Measurements from ENCODE around the gene UQCC3. TPM values are rescaled to one million over a fixed set of nuclear protein-coding genes. Genes with fewer than 3 reads are reported as not detected.

UQCC3 gene
- total and polyA plus RNA-seq, 9 of the 15 experiments (the other 6 are each of a cell fraction or from before 2014, with no cell fraction given) = 3.3 to 44.3 (median 8.0) TPM

DNA sequence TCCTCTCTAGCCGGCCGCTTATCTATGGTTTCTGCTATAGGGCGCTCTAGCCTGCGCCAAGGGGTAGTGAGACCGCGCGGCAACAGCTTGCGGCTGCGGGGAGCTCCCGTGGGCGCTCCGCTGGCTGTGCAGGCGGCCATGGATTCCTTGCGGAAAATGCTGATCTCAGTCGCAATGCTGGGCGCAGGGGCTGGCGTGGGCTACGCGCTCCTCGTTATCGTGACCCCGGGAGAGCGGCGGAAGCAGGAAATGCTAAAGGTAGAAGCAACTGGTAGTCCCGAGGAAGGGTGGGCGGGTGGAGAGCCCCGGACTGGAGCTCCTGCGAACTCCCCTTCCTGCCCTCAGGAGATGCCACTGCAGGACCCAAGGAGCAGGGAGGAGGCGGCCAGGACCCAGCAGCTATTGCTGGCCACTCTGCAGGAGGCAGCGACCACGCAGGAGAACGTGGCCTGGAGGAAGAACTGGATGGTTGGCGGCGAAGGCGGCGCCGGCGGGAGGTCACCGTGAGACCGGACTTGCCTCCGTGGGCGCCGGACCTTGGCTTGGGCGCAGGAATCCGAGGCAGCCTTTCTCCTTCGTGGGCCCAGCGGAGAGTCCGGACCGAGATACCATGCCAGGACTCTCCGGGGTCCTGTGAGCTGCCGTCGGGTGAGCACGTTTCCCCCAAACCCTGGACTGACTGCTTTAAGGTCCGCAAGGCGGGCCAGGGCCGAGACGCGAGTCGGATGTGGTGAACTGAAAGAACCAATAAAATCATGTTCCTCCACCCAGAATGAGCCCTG is at the start of gene UQCC3, which contains the start of gene LBHD1 (continued):
- TF ChIP-seq, protein P1, sequence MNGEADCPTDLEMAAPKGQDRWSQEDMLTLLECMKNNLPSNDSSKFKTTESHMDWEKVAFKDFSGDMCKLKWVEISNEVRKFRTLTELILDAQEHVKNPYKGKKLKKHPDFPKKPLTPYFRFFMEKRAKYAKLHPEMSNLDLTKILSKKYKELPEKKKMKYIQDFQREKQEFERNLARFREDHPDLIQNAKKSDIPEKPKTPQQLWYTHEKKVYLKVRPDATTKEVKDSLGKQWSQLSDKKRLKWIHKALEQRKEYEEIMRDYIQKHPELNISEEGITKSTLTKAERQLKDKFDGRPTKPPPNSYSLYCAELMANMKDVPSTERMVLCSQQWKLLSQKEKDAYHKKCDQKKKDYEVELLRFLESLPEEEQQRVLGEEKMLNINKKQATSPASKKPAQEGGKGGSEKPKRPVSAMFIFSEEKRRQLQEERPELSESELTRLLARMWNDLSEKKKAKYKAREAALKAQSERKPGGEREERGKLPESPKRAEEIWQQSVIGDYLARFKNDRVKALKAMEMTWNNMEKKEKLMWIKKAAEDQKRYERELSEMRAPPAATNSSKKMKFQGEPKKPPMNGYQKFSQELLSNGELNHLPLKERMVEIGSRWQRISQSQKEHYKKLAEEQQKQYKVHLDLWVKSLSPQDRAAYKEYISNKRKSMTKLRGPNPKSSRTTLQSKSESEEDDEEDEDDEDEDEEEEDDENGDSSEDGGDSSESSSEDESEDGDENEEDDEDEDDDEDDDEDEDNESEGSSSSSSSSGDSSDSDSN (IDR thresholded peaks at IDR 0.05; ENCODE audit: borderline replicate concordance in 1 of 2, low read depth in 2 of 2, low read length in 2 of 2) = no peak
- TF ChIP-seq PHF8 (IDR thresholded peaks at IDR 0.05; ENCODE audit: borderline replicate concordance, low read length) = peak; percentile 96
- peak; percentile 60; the same call in 1 of the 2 replicates for TF ChIP-seq BHLHE40 (IDR thresholded peaks at IDR 0.05; ENCODE audit: low read length)
- TF ChIP-seq, protein P2, sequence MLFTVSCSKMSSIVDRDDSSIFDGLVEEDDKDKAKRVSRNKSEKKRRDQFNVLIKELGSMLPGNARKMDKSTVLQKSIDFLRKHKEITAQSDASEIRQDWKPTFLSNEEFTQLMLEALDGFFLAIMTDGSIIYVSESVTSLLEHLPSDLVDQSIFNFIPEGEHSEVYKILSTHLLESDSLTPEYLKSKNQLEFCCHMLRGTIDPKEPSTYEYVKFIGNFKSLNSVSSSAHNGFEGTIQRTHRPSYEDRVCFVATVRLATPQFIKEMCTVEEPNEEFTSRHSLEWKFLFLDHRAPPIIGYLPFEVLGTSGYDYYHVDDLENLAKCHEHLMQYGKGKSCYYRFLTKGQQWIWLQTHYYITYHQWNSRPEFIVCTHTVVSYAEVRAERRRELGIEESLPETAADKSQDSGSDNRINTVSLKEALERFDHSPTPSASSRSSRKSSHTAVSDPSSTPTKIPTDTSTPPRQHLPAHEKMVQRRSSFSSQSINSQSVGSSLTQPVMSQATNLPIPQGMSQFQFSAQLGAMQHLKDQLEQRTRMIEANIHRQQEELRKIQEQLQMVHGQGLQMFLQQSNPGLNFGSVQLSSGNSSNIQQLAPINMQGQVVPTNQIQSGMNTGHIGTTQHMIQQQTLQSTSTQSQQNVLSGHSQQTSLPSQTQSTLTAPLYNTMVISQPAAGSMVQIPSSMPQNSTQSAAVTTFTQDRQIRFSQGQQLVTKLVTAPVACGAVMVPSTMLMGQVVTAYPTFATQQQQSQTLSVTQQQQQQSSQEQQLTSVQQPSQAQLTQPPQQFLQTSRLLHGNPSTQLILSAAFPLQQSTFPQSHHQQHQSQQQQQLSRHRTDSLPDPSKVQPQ (CRISPR knock-in tag; IDR thresholded peaks at IDR 0.05; ENCODE audit: borderline replicate concordance) = no peak
- no peak for TF ChIP-seq XRCC4 (IDR thresholded peaks at IDR 0.05; ENCODE audit: extremely low read depth, insufficient read depth, insufficient read length)
- TF ChIP-seq ZC3H11A (IDR thresholded peaks at IDR 0.05; ENCODE audit: low read depth, low read length) = no peak; the same call in 1 of the 2 replicates
- TF ChIP-seq SMAD4 (CRISPR knock-in tag; conservative IDR thresholded peaks at IDR 0.05) = peak; percentile 20; the same call in 1 of the 2 replicates
- no peak for TF ChIP-seq SPI1 (IDR thresholded peaks at IDR 0.05; ENCODE audit: borderline replicate concordance, low read depth, low read length)
- TF ChIP-seq ARNT (IDR thresholded peaks at IDR 0.05) = no peak
- TF ChIP-seq, protein P3, sequence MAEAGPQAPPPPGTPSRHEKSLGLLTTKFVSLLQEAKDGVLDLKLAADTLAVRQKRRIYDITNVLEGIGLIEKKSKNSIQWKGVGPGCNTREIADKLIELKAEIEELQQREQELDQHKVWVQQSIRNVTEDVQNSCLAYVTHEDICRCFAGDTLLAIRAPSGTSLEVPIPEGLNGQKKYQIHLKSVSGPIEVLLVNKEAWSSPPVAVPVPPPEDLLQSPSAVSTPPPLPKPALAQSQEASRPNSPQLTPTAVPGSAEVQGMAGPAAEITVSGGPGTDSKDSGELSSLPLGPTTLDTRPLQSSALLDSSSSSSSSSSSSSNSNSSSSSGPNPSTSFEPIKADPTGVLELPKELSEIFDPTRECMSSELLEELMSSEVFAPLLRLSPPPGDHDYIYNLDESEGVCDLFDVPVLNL (CRISPR knock-in tag; IDR thresholded peaks at IDR 0.05; ENCODE audit: low read depth) = peak; percentile 44; the same call in 1 of the 2 replicates
- no peak for TF ChIP-seq RFX1 (IDR thresholded peaks at IDR 0.05)
- TF ChIP-seq, protein P4, sequence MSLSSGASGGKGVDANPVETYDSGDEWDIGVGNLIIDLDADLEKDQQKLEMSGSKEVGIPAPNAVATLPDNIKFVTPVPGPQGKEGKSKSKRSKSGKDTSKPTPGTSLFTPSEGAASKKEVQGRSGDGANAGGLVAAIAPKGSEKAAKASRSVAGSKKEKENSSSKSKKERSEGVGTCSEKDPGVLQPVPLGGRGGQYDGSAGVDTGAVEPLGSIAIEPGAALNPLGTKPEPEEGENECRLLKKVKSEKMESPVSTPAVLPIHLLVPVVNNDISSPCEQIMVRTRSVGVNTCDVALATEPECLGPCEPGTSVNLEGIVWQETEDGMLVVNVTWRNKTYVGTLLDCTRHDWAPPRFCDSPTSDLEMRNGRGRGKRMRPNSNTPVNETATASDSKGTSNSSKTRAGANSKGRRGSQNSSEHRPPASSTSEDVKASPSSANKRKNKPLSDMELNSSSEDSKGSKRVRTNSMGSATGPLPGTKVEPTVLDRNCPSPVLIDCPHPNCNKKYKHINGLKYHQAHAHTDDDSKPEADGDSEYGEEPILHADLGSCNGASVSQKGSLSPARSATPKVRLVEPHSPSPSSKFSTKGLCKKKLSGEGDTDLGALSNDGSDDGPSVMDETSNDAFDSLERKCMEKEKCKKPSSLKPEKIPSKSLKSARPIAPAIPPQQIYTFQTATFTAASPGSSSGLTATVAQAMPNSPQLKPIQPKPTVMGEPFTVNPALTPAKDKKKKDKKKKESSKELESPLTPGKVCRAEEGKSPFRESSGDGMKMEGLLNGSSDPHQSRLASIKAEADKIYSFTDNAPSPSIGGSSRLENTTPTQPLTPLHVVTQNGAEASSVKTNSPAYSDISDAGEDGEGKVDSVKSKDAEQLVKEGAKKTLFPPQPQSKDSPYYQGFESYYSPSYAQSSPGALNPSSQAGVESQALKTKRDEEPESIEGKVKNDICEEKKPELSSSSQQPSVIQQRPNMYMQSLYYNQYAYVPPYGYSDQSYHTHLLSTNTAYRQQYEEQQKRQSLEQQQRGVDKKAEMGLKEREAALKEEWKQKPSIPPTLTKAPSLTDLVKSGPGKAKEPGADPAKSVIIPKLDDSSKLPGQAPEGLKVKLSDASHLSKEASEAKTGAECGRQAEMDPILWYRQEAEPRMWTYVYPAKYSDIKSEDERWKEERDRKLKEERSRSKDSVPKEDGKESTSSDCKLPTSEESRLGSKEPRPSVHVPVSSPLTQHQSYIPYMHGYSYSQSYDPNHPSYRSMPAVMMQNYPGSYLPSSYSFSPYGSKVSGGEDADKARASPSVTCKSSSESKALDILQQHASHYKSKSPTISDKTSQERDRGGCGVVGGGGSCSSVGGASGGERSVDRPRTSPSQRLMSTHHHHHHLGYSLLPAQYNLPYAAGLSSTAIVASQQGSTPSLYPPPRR (CRISPR knock-in tag; IDR thresholded peaks at IDR 0.05; ENCODE audit: borderline replicate concordance) = no peak
- TF ChIP-seq NR2C1 (IDR thresholded peaks at IDR 0.05) = peak; percentile 83
- peak; percentile 63 for TF ChIP-seq NR2C1 (tag; IDR thresholded peaks at IDR 0.05)
- TF ChIP-seq HNRNPUL1 (IDR thresholded peaks at IDR 0.05; ENCODE audit: low read length) = no peak
- no peak; the same call in 1 of the 2 replicates for TF ChIP-seq CC2D1A (IDR thresholded peaks at IDR 0.05)
- TF ChIP-seq COPS2 (conservative IDR thresholded peaks at IDR 0.05) = no peak
